ENCODE results near the gene HBZ.
"Not testable (repeated sequence)": the region's sequence is repeated elsewhere in the genome, so short reads cannot be mapped to it uniquely, and the experiment has no call there.

Gene HBZ

DNA sequence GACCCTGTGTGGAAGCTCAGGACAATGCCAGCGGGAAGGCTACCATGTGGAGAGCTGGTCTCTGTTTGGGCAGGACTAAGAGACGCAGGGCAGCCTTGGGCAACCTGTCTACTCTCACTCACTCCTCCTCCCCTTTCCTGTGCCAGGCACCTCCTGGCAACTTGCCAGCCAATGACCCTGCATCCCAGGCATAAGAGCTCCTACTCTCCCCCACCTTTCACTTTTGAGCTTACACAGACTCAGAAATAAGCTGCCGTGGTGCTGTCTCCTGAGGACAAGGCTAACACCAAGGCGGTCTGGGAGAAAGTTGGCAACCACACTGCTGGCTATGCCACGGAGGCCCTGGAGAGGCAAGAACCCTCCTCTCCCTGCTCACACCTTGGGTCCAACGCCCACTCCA lies 16.0 kb downstream of the HBZ start:
- Histone ChIP-seq H3K27ac (ENCODE audit: insufficient read depth in 1 of 2, low read depth in 1 of 2, low read length in 2 of 2, poor library complexity in 1 of 2, severe bottlenecking in 2 of 2) (no peak overlapping the region), H3K4me3 (ENCODE audit: control insufficient read depth in 1 of 7, extremely low read depth in 1 of 7, insufficient read depth in 4 of 7, low read depth in 2 of 7, low read length in 6 of 7) (no peak overlapping the region), H3K36me3 (ENCODE audit: control insufficient read depth in 4 of 4, insufficient read depth in 4 of 4, low read length in 3 of 4) (no peaks in the 10 kb centered on the region), H3K9me3 (ENCODE audit: control extremely low read depth in 1 of 5, control insufficient read depth in 4 of 5, insufficient read depth in 2 of 5, low read depth in 1 of 5, low read length in 4 of 5) (no peaks in the 10 kb centered on the region), H3K4me1 (ENCODE audit: control extremely low read depth in 1 of 4, control insufficient read depth in 4 of 4, insufficient read depth in 4 of 4, low read length in 3 of 4) (peaks cover 0 to 29% (median 19%) of the 10 kb centered on the region in 4 experiments), H3K27me3 (replicated peaks in 2 of 5; ENCODE audit: control insufficient read depth in 4 of 5, insufficient read depth in 5 of 5, low read length in 4 of 5) (peaks cover 0 to 74% (median 34%) of the 10 kb centered on the region in 5 experiments)
- peak in 1 of 3 donors; percentile 7 for DNase-seq
- ChIA-PET CTCF (interaction anchor here (1.0 to 2.7 kb wide), 6 partner anchors 10 to 194 kb away, joined by 3 to 12 read pairs (median 4); no protein-coding TSS in a partner anchor), POLR2A (interaction anchor here (0.6 kb wide), 1 partner anchor 30 kb away, joined by 4 read pairs; the partner anchor contains the start of gene NPRL3)
- 79% methylated on average over 5 of the region's 6 CpGs for WGBS (ENCODE audit: insufficient coverage)

DNA sequence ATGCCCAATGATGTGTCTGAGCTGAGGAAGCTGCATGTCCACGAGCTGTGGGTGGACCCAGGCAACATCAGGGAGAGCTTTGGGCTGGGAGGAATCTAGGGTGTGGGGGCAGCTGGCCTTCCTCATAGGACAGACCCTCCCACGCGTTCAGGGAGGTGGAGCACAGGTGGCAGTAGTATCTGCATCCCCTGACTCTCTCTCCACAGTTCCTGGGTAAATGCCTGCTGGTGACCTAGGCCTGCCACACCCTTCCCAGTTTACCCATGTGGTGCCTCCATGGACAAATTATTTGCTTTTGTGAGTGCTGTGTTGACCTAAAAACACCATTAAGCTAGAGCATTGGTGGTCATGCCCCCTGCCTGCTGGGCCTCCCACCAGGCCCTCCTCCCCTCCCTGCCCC lies 16.6 kb downstream of the HBZ start:
- Histone ChIP-seq H3K4me1 (ENCODE audit: control extremely low read depth in 1 of 4, control insufficient read depth in 4 of 4, insufficient read depth in 4 of 4, low read length in 3 of 4) (peaks cover 0 to 31% (median 20%) of the 10 kb centered on the region in 4 experiments), H3K4me3 (ENCODE audit: control insufficient read depth in 1 of 7, extremely low read depth in 1 of 7, insufficient read depth in 4 of 7, low read depth in 2 of 7, low read length in 6 of 7) (no peak overlapping the region), H3K9me3 (ENCODE audit: control extremely low read depth in 1 of 5, control insufficient read depth in 4 of 5, insufficient read depth in 2 of 5, low read depth in 1 of 5, low read length in 4 of 5) (peaks cover 0 to 2% (median 0%) of the 10 kb centered on the region in 5 experiments), H3K36me3 (ENCODE audit: control insufficient read depth in 4 of 4, insufficient read depth in 4 of 4, low read length in 3 of 4) (no peaks in the 10 kb centered on the region), H3K27ac (ENCODE audit: insufficient read depth in 1 of 2, low read depth in 1 of 2, low read length in 2 of 2, poor library complexity in 1 of 2, severe bottlenecking in 2 of 2) (no peak overlapping the region), H3K27me3 (replicated peaks in 2 of 5; ENCODE audit: control insufficient read depth in 4 of 5, insufficient read depth in 5 of 5, low read length in 4 of 5) (peaks cover 0 to 79% (median 34%) of the 10 kb centered on the region in 5 experiments)
- ChIA-PET POLR2A (no interaction called here), CTCF (interaction anchor here (1.0 to 2.7 kb wide), 4 partner anchors 10 to 19 kb away, joined by 3 to 12 read pairs (median 4); no protein-coding TSS in a partner anchor)
- 60% methylated on average over 1 of the region's 3 CpGs for WGBS (ENCODE audit: insufficient coverage)
- DNase-seq, result no peak

DNA sequence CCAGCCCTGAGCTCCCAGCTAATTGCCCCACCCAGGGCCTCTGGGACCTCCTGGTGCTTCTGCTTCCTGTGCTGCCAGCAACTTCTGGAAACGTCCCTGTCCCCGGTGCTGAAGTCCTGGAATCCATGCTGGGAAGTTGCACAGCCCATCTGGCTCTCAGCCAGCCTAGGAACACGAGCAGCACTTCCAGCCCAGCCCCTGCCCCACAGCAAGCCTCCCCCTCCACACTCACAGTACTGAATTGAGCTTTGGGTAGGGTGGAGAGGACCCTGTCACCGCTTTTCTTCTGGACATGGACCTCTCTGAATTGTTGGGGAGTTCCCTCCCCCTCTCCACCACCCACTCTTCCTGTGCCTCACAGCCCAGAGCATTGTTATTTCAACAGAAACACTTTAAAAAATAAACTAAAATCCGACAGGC lies 17.7 kb downstream of the HBZ start:
- CTCF ChIA-PET, result not testable (repeated sequence)
- peaks cover 0 to 87% (median 35%) of the 10 kb centered on the region in 5 experiments for H3K27me3 ChIP-seq (replicated peaks in 2 of 5; ENCODE audit: control insufficient read depth in 4 of 5, insufficient read depth in 5 of 5, low read length in 4 of 5)

DNA sequence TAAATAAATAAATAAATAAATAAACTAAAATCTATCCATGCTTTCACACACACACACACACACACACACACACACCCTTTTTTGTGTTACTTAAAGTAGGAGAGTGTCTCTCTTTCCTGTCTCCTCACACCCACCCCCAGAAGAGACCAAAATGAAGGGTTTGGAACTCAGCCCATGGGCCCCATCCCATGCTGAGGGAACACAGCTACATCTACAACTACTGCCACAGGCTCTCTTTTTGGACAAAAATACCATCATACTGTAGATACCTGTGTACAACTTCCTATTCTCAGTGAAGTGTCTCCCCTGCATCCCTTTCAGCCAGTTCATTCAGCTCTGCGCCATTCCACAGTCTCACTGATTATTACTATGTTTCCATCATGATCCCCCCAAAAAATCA lies 18.3 kb downstream of the HBZ start:
- H3K27me3 ChIP-seq (replicated peaks in 2 of 5; ENCODE audit: control insufficient read depth in 4 of 5, insufficient read depth in 5 of 5, low read length in 4 of 5), result peaks cover 0 to 87% (median 34%) of the 10 kb centered on the region in 5 experiments
- CTCF ChIA-PET, result interaction anchor here (0.6 to 1.3 kb wide), 2 partner anchors 13 to 368 kb away, joined by 3 read pairs; no protein-coding TSS in a partner anchor

More for the DNA sequence above, 17.7 kb downstream of the HBZ start:
- POLR2A ChIA-PET; DNase-seq; H3K9me3 ChIP-seq (ENCODE audit: control extremely low read depth in 1 of 5, control insufficient read depth in 4 of 5, insufficient read depth in 2 of 5, low read depth in 1 of 5, low read length in 4 of 5); H3K27ac ChIP-seq (ENCODE audit: insufficient read depth in 1 of 2, low read depth in 1 of 2, low read length in 2 of 2, poor library complexity in 1 of 2, severe bottlenecking in 2 of 2); H3K36me3 ChIP-seq (ENCODE audit: control insufficient read depth in 4 of 4, insufficient read depth in 4 of 4, low read length in 3 of 4); H3K4me3 ChIP-seq (ENCODE audit: control insufficient read depth in 1 of 7, extremely low read depth in 1 of 7, insufficient read depth in 4 of 7, low read depth in 2 of 7, low read length in 6 of 7): not testable (repeated sequence)
- H3K4me1 ChIP-seq (ENCODE audit: control extremely low read depth in 1 of 4, control insufficient read depth in 4 of 4, insufficient read depth in 4 of 4, low read length in 3 of 4), result peaks cover 0 to 37% (median 24%) of the 10 kb centered on the region in 4 experiments
- 0% methylated on average over 2 of the region's 5 CpGs for WGBS (ENCODE audit: insufficient coverage)

DNA sequence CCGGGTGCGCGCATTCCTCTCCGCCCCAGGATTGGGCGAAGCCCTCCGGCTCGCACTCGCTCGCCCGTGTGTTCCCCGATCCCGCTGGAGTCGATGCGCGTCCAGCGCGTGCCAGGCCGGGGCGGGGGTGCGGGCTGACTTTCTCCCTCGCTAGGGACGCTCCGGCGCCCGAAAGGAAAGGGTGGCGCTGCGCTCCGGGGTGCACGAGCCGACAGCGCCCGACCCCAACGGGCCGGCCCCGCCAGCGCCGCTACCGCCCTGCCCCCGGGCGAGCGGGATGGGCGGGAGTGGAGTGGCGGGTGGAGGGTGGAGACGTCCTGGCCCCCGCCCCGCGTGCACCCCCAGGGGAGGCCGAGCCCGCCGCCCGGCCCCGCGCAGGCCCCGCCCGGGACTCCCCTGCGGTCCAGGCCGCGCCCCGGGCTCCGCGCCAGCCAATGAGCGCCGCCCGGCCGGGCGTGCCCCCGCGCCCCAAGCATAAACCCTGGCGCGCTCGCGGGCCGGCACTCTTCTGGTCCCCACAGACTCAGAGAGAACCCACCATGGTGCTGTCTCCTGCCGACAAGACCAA lies 20.0 kb downstream of the HBZ start, which contains the start of gene HBA2:
Gene HBA2, plus strand, starts transcription at position 503 of the 568 bp plus-strand sequence. Its CDS starts 37 bp downstream, at position 540.
- H3K27ac ChIP-seq (ENCODE audit: insufficient read depth in 1 of 2, low read depth in 1 of 2, low read length in 2 of 2, poor library complexity in 1 of 2, severe bottlenecking in 2 of 2); POLR2A ChIA-PET; H3K9me3 ChIP-seq (ENCODE audit: control extremely low read depth in 1 of 5, control insufficient read depth in 4 of 5, insufficient read depth in 2 of 5, low read depth in 1 of 5, low read length in 4 of 5); CTCF ChIA-PET; DNase-seq; H3K4me3 ChIP-seq (ENCODE audit: control insufficient read depth in 1 of 7, extremely low read depth in 1 of 7, insufficient read depth in 4 of 7, low read depth in 2 of 7, low read length in 6 of 7); H3K36me3 ChIP-seq (ENCODE audit: control insufficient read depth in 4 of 4, insufficient read depth in 4 of 4, low read length in 3 of 4): not testable (repeated sequence)
- peaks cover 0 to 23% (median 15%) of the 10 kb centered on the region in 4 experiments for H3K4me1 ChIP-seq (ENCODE audit: control extremely low read depth in 1 of 4, control insufficient read depth in 4 of 4, insufficient read depth in 4 of 4, low read length in 3 of 4)
- peaks cover 0 to 76% (median 26%) of the 10 kb centered on the region in 5 experiments for H3K27me3 ChIP-seq (replicated peaks in 2 of 5; ENCODE audit: control insufficient read depth in 4 of 5, insufficient read depth in 5 of 5, low read length in 4 of 5)
- WGBS (ENCODE audit: insufficient coverage), result no CpG with 5 or more reads among the region's 74 CpGs

More for the DNA sequence above, 18.3 kb downstream of the HBZ start:
- Histone ChIP-seq H3K36me3 (ENCODE audit: control insufficient read depth in 4 of 4, insufficient read depth in 4 of 4, low read length in 3 of 4) (no peaks in the 10 kb centered on the region), H3K4me3 (ENCODE audit: control insufficient read depth in 1 of 7, extremely low read depth in 1 of 7, insufficient read depth in 4 of 7, low read depth in 2 of 7, low read length in 6 of 7) (no peak overlapping the region), H3K27ac (ENCODE audit: insufficient read depth in 1 of 2, low read depth in 1 of 2, low read length in 2 of 2, poor library complexity in 1 of 2, severe bottlenecking in 2 of 2) (no peak overlapping the region), H3K9me3 (ENCODE audit: control extremely low read depth in 1 of 5, control insufficient read depth in 4 of 5, insufficient read depth in 2 of 5, low read depth in 1 of 5, low read length in 4 of 5) (peaks cover 0 to 2% (median 0%) of the 10 kb centered on the region in 5 experiments), H3K4me1 (ENCODE audit: control extremely low read depth in 1 of 4, control insufficient read depth in 4 of 4, insufficient read depth in 4 of 4, low read length in 3 of 4) (peaks cover 0 to 35% (median 22%) of the 10 kb centered on the region in 4 experiments)
- POLR2A ChIA-PET, result no interaction called here
- DNase-seq, result no peak
- no CpG with 5 or more reads among the region's 1 CpG for WGBS (ENCODE audit: insufficient coverage)

DNA sequence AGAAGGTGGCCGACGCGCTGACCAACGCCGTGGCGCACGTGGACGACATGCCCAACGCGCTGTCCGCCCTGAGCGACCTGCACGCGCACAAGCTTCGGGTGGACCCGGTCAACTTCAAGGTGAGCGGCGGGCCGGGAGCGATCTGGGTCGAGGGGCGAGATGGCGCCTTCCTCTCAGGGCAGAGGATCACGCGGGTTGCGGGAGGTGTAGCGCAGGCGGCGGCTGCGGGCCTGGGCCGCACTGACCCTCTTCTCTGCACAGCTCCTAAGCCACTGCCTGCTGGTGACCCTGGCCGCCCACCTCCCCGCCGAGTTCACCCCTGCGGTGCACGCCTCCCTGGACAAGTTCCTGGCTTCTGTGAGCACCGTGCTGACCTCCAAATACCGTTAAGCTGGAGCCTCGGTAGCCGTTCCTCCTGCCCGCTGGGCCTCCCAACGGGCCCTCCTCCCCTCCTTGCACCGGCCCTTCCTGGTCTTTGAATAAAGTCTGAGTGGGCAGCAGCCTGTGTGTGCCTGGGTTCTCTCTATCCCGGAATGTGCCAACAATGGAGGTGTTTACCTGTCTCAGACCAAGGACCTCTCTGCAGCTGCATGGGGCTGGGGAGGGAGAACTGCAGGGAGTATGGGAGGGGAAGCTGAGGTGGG lies 20.9 kb downstream of the HBZ start:
- POLR2A ChIA-PET, result not testable (repeated sequence)

More for the DNA sequence above, 20.9 kb downstream of the HBZ start:
- Histone ChIP-seq H3K27me3 (replicated peaks in 2 of 5; ENCODE audit: control insufficient read depth in 4 of 5, insufficient read depth in 5 of 5, low read length in 4 of 5) (peaks cover 0 to 76% (median 29%) of the 10 kb centered on the region in 5 experiments), H3K4me1 (ENCODE audit: control extremely low read depth in 1 of 4, control insufficient read depth in 4 of 4, insufficient read depth in 4 of 4, low read length in 3 of 4) (peaks cover 0 to 23% (median 14%) of the 10 kb centered on the region in 4 experiments)
- H3K4me3 ChIP-seq (ENCODE audit: control insufficient read depth in 1 of 7, extremely low read depth in 1 of 7, insufficient read depth in 4 of 7, low read depth in 2 of 7, low read length in 6 of 7); H3K36me3 ChIP-seq (ENCODE audit: control insufficient read depth in 4 of 4, insufficient read depth in 4 of 4, low read length in 3 of 4); DNase-seq; H3K27ac ChIP-seq (ENCODE audit: insufficient read depth in 1 of 2, low read depth in 1 of 2, low read length in 2 of 2, poor library complexity in 1 of 2, severe bottlenecking in 2 of 2); CTCF ChIA-PET; H3K9me3 ChIP-seq (ENCODE audit: control extremely low read depth in 1 of 5, control insufficient read depth in 4 of 5, insufficient read depth in 2 of 5, low read depth in 1 of 5, low read length in 4 of 5): not testable (repeated sequence)
- WGBS (ENCODE audit: insufficient coverage), result 7% methylated on average over 13 of the region's 44 CpGs
